Left ventricle myocardium inferior (tissue), 1 donor: Measurements from ENCODE around the gene PPOX. TPM values are rescaled to one million over a fixed set of nuclear protein-coding genes. Genes with fewer than 3 reads are reported as not detected.
A peak's percentile ranks its signal among the peaks of the same experiment; 100 is the strongest.

Experiments
- DNase-seq: peaks from one replicate; pipeline ENCODE4 v3.0.0-alpha.2; 2020
- H3K27ac ChIP-seq: fragments of 200-600 bp; replicated peaks from 2 replicates; pipeline ENCODE4 v1.8.0; 2021
- H3K27me3 ChIP-seq: fragments of 200-600 bp; 2 replicates; pipeline ENCODE4 v1.8.0; 2021; ENCODE audit warnings: low read depth
- H3K36me3 ChIP-seq: fragments of 200-600 bp; 2 replicates; pipeline ENCODE4 v1.8.0; 2021
- H3K4me1 ChIP-seq: fragments of 200-600 bp; 2 replicates; pipeline ENCODE4 v1.8.0; 2021
- H3K4me3 ChIP-seq: fragments of 200-600 bp; 2 replicates; pipeline ENCODE4 v1.8.0; 2021; ENCODE audit warnings: mild to moderate bottlenecking, moderate library complexity
- H3K9me3 ChIP-seq: fragments of 200-600 bp; replicated peaks from 2 replicates; pipeline ENCODE4 v1.8.0; 2021
- CTCF ChIP-seq: fragments of 200-600 bp; IDR thresholded peaks from 2 replicates; pipeline ENCODE4 v1.8.0; 2021; ENCODE audit warnings: antibody characterized with exemption, mild to moderate bottlenecking, borderline replicate concordance
- intact Hi-C: fragments of 100-400 bp; cut with micrococcal nuclease; formaldehyde crosslinking; loops from one replicate; pipeline ENCODE4 v1.11.0; 2022
- total RNA-seq: library from RNA; stranded (reverse); fragmentation: NEBNext Ultra II Directional; extraction: Animal tissue kit (Norgen Biotek cat#: 25700); gene quantifications from one replicate; pipeline ENCODE4 v1.2.1, GENCODE V29; 2021
- donor health status: DM: no; HTN: yes; CAD: no; lungs with severe emphysema.

PPOX gene
- total RNA-seq, 1 donor from 2014 or later: 15.2 TPM

GRCh38 chr1:161206411-161207140 lies 40.4 kb downstream of the PPOX start:
- Histone ChIP-seq H3K4me1 (peaks cover 88% of the 10 kb centered on the region), H3K4me3 (peak overlapping the region; percentile 42), H3K27me3 (no peaks in the 10 kb centered on the region), H3K27ac (peak overlapping the region; percentile 90), H3K9me3 (no peaks in the 10 kb centered on the region), H3K36me3 (peaks cover 80% of the 10 kb centered on the region)
- no peak for DNase-seq
- no peak for TF ChIP-seq CTCF
- intact Hi-C loops: no loop called here

GRCh38 chr1:161207173-161207572 lies 40.9 kb downstream of the PPOX start:
- peaks cover 86% of the 10 kb centered on the region for H3K36me3 ChIP-seq
- peak overlapping the region; percentile 42 for H3K4me3 ChIP-seq
- no peak for TF ChIP-seq CTCF
- H3K27me3 ChIP-seq: no peaks in the 10 kb centered on the region
- intact Hi-C loops: no loop called here
- peaks cover 85% of the 10 kb centered on the region for H3K4me1 ChIP-seq
- DNase-seq: peak; percentile 52
- H3K9me3 ChIP-seq: no peaks in the 10 kb centered on the region
- H3K27ac ChIP-seq: peak overlapping the region; percentile 90

- H3K9me3 ChIP-seq: no peaks in the 10 kb centered on the region
- peak; percentile 66 for DNase-seq
- peaks cover 97% of the 10 kb centered on the region for H3K36me3 ChIP-seq
- TF ChIP-seq CTCF: peak; percentile 93
- intact Hi-C loops: no loop called here
- H3K4me1 ChIP-seq: peaks cover 58% of the 10 kb centered on the region
- H3K27me3 ChIP-seq: no peaks in the 10 kb centered on the region
- H3K4me3 ChIP-seq: no peak overlapping the region
- H3K27ac ChIP-seq: peak overlapping the region; percentile 90
Measured at GRCh38 chr1:161209790-161210409, 43.7 kb downstream of the PPOX start.

- no peak for TF ChIP-seq CTCF
- peaks cover 57% of the 10 kb centered on the region for H3K36me3 ChIP-seq
- H3K4me1 ChIP-seq: peaks cover 24% of the 10 kb centered on the region
- no peak overlapping the region for H3K4me3 ChIP-seq
- intact Hi-C loops: no loop called here
- H3K27me3 ChIP-seq: no peaks in the 10 kb centered on the region
- H3K27ac ChIP-seq: peak overlapping the region; percentile 41
- no peak for DNase-seq
- no peaks in the 10 kb centered on the region for H3K9me3 ChIP-seq
Measured at GRCh38 chr1:161214369-161214768, 48.1 kb downstream of the PPOX start.

GRCh38 chr1:161215076-161215475 lies 48.9 kb downstream of the PPOX start, which contains the start of gene FCER1G:
FCER1G (plus strand) TSS chr1:161215295; CDS start chr1:161215322, 27 bp downstream.
- no peak for TF ChIP-seq CTCF
- intact Hi-C loops: no loop called here
- Histone ChIP-seq H3K9me3 (no peaks in the 10 kb centered on the region), H3K27me3 (no peaks in the 10 kb centered on the region), H3K27ac (peak within 1 kb of the TSS; percentile 42), H3K4me3 (peak within 1 kb of the TSS; percentile 44), H3K36me3 (peaks cover 50% of the 10 kb centered on the region), H3K4me1 (peaks cover 17% of the 10 kb centered on the region)
- DNase-seq: peak; percentile 61
